H1 (cell line): Measurements from ENCODE around the gene CELSR3. TPM values are rescaled to one million over a fixed set of nuclear protein-coding genes. Genes with fewer than 3 reads are reported as not detected.

Source experiments
- CTCF ChIA-PET: fragments of 300-600 bp; sonication (Branson Sonifier 250); formaldehyde crosslinking; loops from one replicate; lab custom pipeline; 2021; ENCODE audit not compliant: partially characterized antibody; lab: Charles Lee
- POLR2A ChIA-PET: fragments of 300-600 bp; sonication (Branson Sonifier 250); formaldehyde crosslinking; loops from one replicate; lab custom pipeline; 2021; ENCODE audit warnings: inconsistent platforms; ENCODE audit not compliant: partially characterized antibody; lab: Charles Lee
- DNase-seq, 2 experiments: peaks; one replicate each; pipeline versions ENCODE4 v3.0.0 to v3.0.0-alpha.2; 2010 to 2022; ENCODE audit warnings: low spot score in 2 of 2, low read depth in 1 of 2, mixed read lengths in 1 of 2
- FAIRE-seq: peaks from 2 replicates; lab custom pipeline; 2011; peaks lifted over from hg19 to GRCh38; lab: Jason Lieb, UNC
- H2AFZ ChIP-seq: 2 replicates; pipeline ENCODE4 v1.8.1; 2012; ENCODE audit warnings: low read length, inconsistent platforms
- H2AK5ac ChIP-seq: 2 replicates; pipeline ENCODE4 v1.6.1; 2013; ENCODE audit warnings: low read depth, low read length
- H2BK120ac ChIP-seq: replicated peaks from 2 replicates; pipeline ENCODE3; 2013; ENCODE audit warnings: low read depth, low read length, inconsistent platforms
- H2BK12ac ChIP-seq: 2 replicates; pipeline ENCODE4 v1.6.1; 2013; ENCODE audit warnings: low read depth, low read length
- H2BK15ac ChIP-seq: 2 replicates; pipeline ENCODE4 v1.6.1; 2013; ENCODE audit warnings: low read length
- H2BK20ac ChIP-seq: 2 replicates; pipeline ENCODE4 v1.6.1; 2013; ENCODE audit warnings: low read length
- H2BK5ac ChIP-seq: 2 replicates; pipeline ENCODE4 v1.6.1; 2013; ENCODE audit warnings: low read depth, low read length
- H3K14ac ChIP-seq: 2 replicates; pipeline ENCODE4 v1.6.1; 2013; ENCODE audit warnings: inconsistent platforms; ENCODE audit not compliant: insufficient read length
- H3K18ac ChIP-seq: 2 replicates; pipeline ENCODE4 v1.6.1; 2013; ENCODE audit warnings: low read length; ENCODE audit errors: extremely low read depth
- H3K23ac ChIP-seq: 2 replicates; pipeline ENCODE4 v1.6.1; 2013; ENCODE audit warnings: inconsistent platforms; ENCODE audit not compliant: insufficient read length
- H3K23me2 ChIP-seq: 2 replicates; pipeline ENCODE4 v1.6.1; 2013; ENCODE audit warnings: low read depth, low read length
- H3K27ac ChIP-seq: 2 replicates; pipeline ENCODE4 v1.6.1; 2011; ENCODE audit warnings: low read depth, low read length, inconsistent platforms
- H3K27me3 ChIP-seq, 4 experiments: replicated peaks in 1 of 4; 1 replicate in 1 of 4; 2 replicates in 3 of 4; pipeline versions ENCODE4 v1.6.1 to v1.8.1; 2011 to 2013; ENCODE audit warnings: low read length in 3 of 4, mild to moderate bottlenecking in 3 of 4, inconsistent platforms in 2 of 4, mixed read lengths in 2 of 4, moderate library complexity in 1 of 4; ENCODE audit not compliant: control insufficient read depth in 3 of 4, insufficient read depth in 3 of 4; ENCODE audit errors: extremely low read depth in 1 of 4
- H3K36me3 ChIP-seq, 4 experiments: 2 replicates each; pipeline versions ENCODE4 v1.6.1 to v1.8.1; 2011 to 2013; ENCODE audit warnings: mild to moderate bottlenecking in 4 of 4, low read length in 3 of 4, moderate library complexity in 2 of 4, control low read depth in 1 of 4, inconsistent platforms in 1 of 4; ENCODE audit not compliant: insufficient read depth in 4 of 4, control insufficient read depth in 2 of 4
- H3K4ac ChIP-seq: replicated peaks from 2 replicates; pipeline ENCODE3; 2013; ENCODE audit warnings: low read length, low read depth, mixed read lengths, inconsistent platforms; ENCODE audit not compliant: insufficient read length
- H3K4me1 ChIP-seq, 4 experiments: replicated peaks in 1 of 4; 1 replicate in 1 of 4; 2 replicates in 3 of 4; pipeline versions ENCODE4 v1.6.1 to v1.8.1; 2011 to 2013; ENCODE audit warnings: low read length in 3 of 4, inconsistent platforms in 2 of 4, mixed read lengths in 1 of 4; ENCODE audit not compliant: insufficient read depth in 4 of 4, control insufficient read depth in 3 of 4
- H3K4me2 ChIP-seq, 2 experiments: 2 replicates each; pipeline versions ENCODE4 v1.6.1 to v1.8.1; 2011 to 2013; ENCODE audit warnings: low read depth in 2 of 2, low read length in 2 of 2, control low read depth in 1 of 2, inconsistent platforms in 1 of 2, mild to moderate bottlenecking in 1 of 2; ENCODE audit not compliant: insufficient read depth in 1 of 2
- H3K4me3 ChIP-seq, 4 experiments: fragments of 200-600, 300-600 bp in 1 of 4; sonication (generic), shearing (Covaris generic), sonication (Bioruptor Twin) in 1 of 4; 2 replicates each; pipeline versions ENCODE4 v1.5.1 to v1.8.1; 2011 to 2016; ENCODE audit warnings: low read length in 4 of 4, low read depth in 3 of 4, control low read depth in 2 of 4, inconsistent platforms in 2 of 4, mild to moderate bottlenecking in 2 of 4, mixed read lengths in 1 of 4, moderate library complexity in 1 of 4; ENCODE audit not compliant: insufficient read depth in 2 of 4; ENCODE audit errors: extremely low read depth in 1 of 4
- H3K56ac ChIP-seq: replicated peaks from 2 replicates; pipeline ENCODE3; 2013; ENCODE audit warnings: low read depth, mild to moderate bottlenecking, mixed read lengths, low read length, inconsistent platforms; ENCODE audit not compliant: insufficient read length
- H3K79me1 ChIP-seq: 2 replicates; pipeline ENCODE4 v1.6.1; 2013; ENCODE audit warnings: low read depth, low read length, control low read depth
- H3K79me2 ChIP-seq, 2 experiments: 2 replicates each; pipeline versions ENCODE4 v1.6.1 to v1.8.1; 2012 to 2013; ENCODE audit warnings: low read length in 2 of 2, mild to moderate bottlenecking in 2 of 2, inconsistent platforms in 1 of 2; ENCODE audit not compliant: insufficient read depth in 2 of 2, control insufficient read depth in 1 of 2
- H3K9ac ChIP-seq, 4 experiments: replicated peaks in 1 of 4; 1 replicate in 1 of 4; 2 replicates in 3 of 4; pipeline versions ENCODE4 v1.6.1 to v1.8.1; 2011 to 2013; ENCODE audit warnings: low read depth in 3 of 4, low read length in 3 of 4, control low read depth in 2 of 4, mild to moderate bottlenecking in 2 of 4, moderate library complexity in 2 of 4, inconsistent platforms in 1 of 4; ENCODE audit errors: extremely low read depth in 1 of 4
- H3K9me3 ChIP-seq, 2 experiments: 2 replicates each; pipeline versions ENCODE4 v1.6.1 to v1.8.1; 2012 to 2013; ENCODE audit warnings: mild to moderate bottlenecking in 2 of 2, moderate library complexity in 2 of 2, control low read depth in 1 of 2, inconsistent platforms in 1 of 2, low read depth in 1 of 2, low read length in 1 of 2, mixed read lengths in 1 of 2; ENCODE audit not compliant: insufficient read depth in 2 of 2
- H4K20me1 ChIP-seq, 2 experiments: replicated peaks in 1 of 2; 2 replicates each; pipeline versions ENCODE3 to v1.8.1; 2011 to 2013; ENCODE audit warnings: inconsistent platforms in 2 of 2, low read length in 2 of 2, mild to moderate bottlenecking in 1 of 2; ENCODE audit not compliant: insufficient read depth in 2 of 2, control insufficient read depth in 1 of 2
- H4K5ac ChIP-seq: 2 replicates; pipeline ENCODE4 v1.6.1; 2013; ENCODE audit warnings: low read length, low read depth, mixed read lengths, inconsistent platforms; ENCODE audit not compliant: insufficient read length
- H4K8ac ChIP-seq: 2 replicates; pipeline ENCODE4 v1.8.0; 2013; ENCODE audit warnings: mild to moderate bottlenecking, moderate library complexity, low read length, inconsistent platforms; ENCODE audit not compliant: insufficient read depth; ENCODE audit errors: extremely low read depth
- H4K91ac ChIP-seq: replicated peaks from 2 replicates; pipeline ENCODE3; 2013; ENCODE audit warnings: low read length, mixed read lengths, inconsistent platforms; ENCODE audit not compliant: insufficient read length
- ATF3 ChIP-seq: IDR thresholded peaks from 2 replicates; pipeline ENCODE4 v1.6.1; 2011; ENCODE audit warnings: low read depth, mild to moderate bottlenecking, low read length; ENCODE audit not compliant: insufficient read depth
- CBX8 ChIP-seq: fragments of 300-800, 300-1000 bp; sonication (generic); IDR thresholded peaks from 2 replicates; pipeline ENCODE4 v1.7.1; 2016; ENCODE audit warnings: low read depth, low read length, borderline replicate concordance
- CHD2 ChIP-seq: IDR thresholded peaks from 2 replicates; pipeline ENCODE4 v1.6.1; 2012; ENCODE audit warnings: low read length, improper control_type of control experiment
- CREB1 ChIP-seq: IDR thresholded peaks from 2 replicates; pipeline ENCODE4 v1.6.1; 2012; ENCODE audit warnings: inconsistent platforms
- E2F6 ChIP-seq: IDR thresholded peaks from 2 replicates; pipeline ENCODE4 v1.6.1; 2012; ENCODE audit warnings: inconsistent platforms
- JUND ChIP-seq: IDR thresholded peaks from 2 replicates; pipeline ENCODE4 v1.6.1; 2011; ENCODE audit warnings: mild to moderate bottlenecking, improper control_type of control experiment, low read length
- NANOG ChIP-seq: IDR thresholded peaks from 2 replicates; pipeline ENCODE4 v1.6.1; 2011; ENCODE audit warnings: low read length, low read depth, mild to moderate bottlenecking, inconsistent platforms; ENCODE audit not compliant: insufficient read depth, poor library complexity, severe bottlenecking
- PHF8 ChIP-seq: fragments of 200-600 bp; sonication (generic); conservative IDR thresholded peaks from 2 replicates; pipeline ENCODE4 v1.7.1; 2012; ENCODE audit warnings: low read depth, mild to moderate bottlenecking, inconsistent platforms, low read length, moderate library complexity
- RAD21 ChIP-seq, 2 experiments: IDR thresholded peaks in 1 of 2; conservative IDR thresholded peaks in 1 of 2; 2 replicates each; pipeline ENCODE4 v1.6.1; 2011; ENCODE audit warnings: low read depth in 2 of 2, low read length in 2 of 2, improper control_type of control experiment in 1 of 2, inconsistent platforms in 1 of 2, mild to moderate bottlenecking in 1 of 2, moderate library complexity in 1 of 2
- SIX5 ChIP-seq: IDR thresholded peaks from 2 replicates; pipeline ENCODE4 v1.6.1; 2011; ENCODE audit warnings: mild to moderate bottlenecking, low read depth, low read length
- WGBS, 2 experiments: shearing (Covaris generic) in 1 of 2; methylation state at CpG; one replicate each; pipeline versions ENCODE4 v1.1.6 to v1.1.7; 2013 to 2015; ENCODE audit warnings: low lambda C conversion rate in 2 of 2, mixed read lengths in 2 of 2, inconsistent platforms in 1 of 2, low coverage in 1 of 2, missing lambda C conversion rate in 1 of 2; ENCODE audit not compliant: insufficient replicate concordance in 2 of 2, insufficient coverage in 1 of 2, insufficient read length in 1 of 2; ENCODE audit errors: extremely low coverage in 1 of 2, missing lambda C conversion rate in 1 of 2; 5-methylcytosine and 5-hydroxymethylcytosine counted together
- polyA plus RNA-seq, 7 experiments: library from polyadenylated mRNA; depleted of rRNA in 3 of 7; stranded (reverse) in 5 of 7; unstranded in 2 of 7; fragments of >200 nt in 5 of 7; fragments of 200-250 nt in 2 of 7; gene quantifications; 1 replicate in 5 of 7; 2 replicates in 1 of 7; 4 replicates in 1 of 7; pipeline versions ENCODE4 v1.2.1 to v1.2.3, GENCODE V29; 2011 to 2013; ENCODE audit warnings: missing spikeins in 2 of 7, mixed read lengths in 2 of 7
- total RNA-seq: library from RNA; stranded (reverse); fragmentation: NEBNext Ultra II Directional; extraction: Animal tissue kit (Norgen Biotek cat#: 25700); gene quantifications from 2 replicates; pipeline ENCODE4 v1.2.1, GENCODE V29; 2021

Gene CELSR3
- total and polyA plus RNA-seq, 2 of the 8 experiments (the other 6 are each of a cell fraction or from before 2014, with no cell fraction given) = 11.6 to 29.5 TPM

GRCh38 chr3:48634661-48635221 lies 27.9 kb downstream of the CELSR3 start:
- peaks cover 11 to 29% (median 25%) of the 10 kb centered on the region in 4 experiments for H3K36me3 ChIP-seq
- peak overlapping the region; percentile 35; the same call in 1 of the 2 replicates for H3K27ac ChIP-seq
- H3K4me3 ChIP-seq = peak overlapping the region; percentile 75 to 84 (median 84)
- peak overlapping the region; percentile 26 for H4K5ac ChIP-seq
- H2BK20ac ChIP-seq = no peak overlapping the region
- H3K14ac ChIP-seq = no peak overlapping the region
- DNase-seq (peak; percentile 46 to 79), FAIRE-seq (no peak)
- no peak overlapping the region for H4K91ac ChIP-seq
- peaks cover 3 to 6% (median 5%) of the 10 kb centered on the region in 4 experiments for H3K4me1 ChIP-seq
- WGBS, 2 experiments = 2% methylated on average over 29 of the region's 30 CpGs; no CpG with 5 or more reads in 1 of the 2 experiments
- no peak overlapping the region for H2BK12ac ChIP-seq
- peaks cover 0 to 9% of the 10 kb centered on the region in 2 experiments; a peak in 1 of 4 replicates for H3K79me2 ChIP-seq
- H3K56ac ChIP-seq = peak overlapping the region; percentile 47
- ChIA-PET CTCF (interaction anchor here (0.7 to 5.8 kb wide), 24 partner anchors 9 to 372 kb away, joined by 3 to 49 read pairs (median 6); partner anchors contain the start of genes CELSR3, PFKFB4, TMEM89 and UQCRC1), POLR2A (interaction anchor here (1.0 to 9.8 kb wide), 19 partner anchors 11 to 386 kb away, joined by 3 to 111 read pairs (median 5); partner anchors contain the start of genes CELSR3, IP6K2, PRKAR2A and TMEM89)
- peak overlapping the region; percentile 53 to 78 (median 72); a peak in 6 of 7 replicates for H3K9ac ChIP-seq
- H2AK5ac ChIP-seq = no peak overlapping the region
- no peak overlapping the region for H2AFZ ChIP-seq
- peaks cover 2% of the 10 kb centered on the region; the same call in 1 of the 2 replicates for H3K23me2 ChIP-seq
- H3K4ac ChIP-seq = no peak overlapping the region
- H3K79me1 ChIP-seq = peaks cover 7% of the 10 kb centered on the region
- no peak overlapping the region for H3K23ac ChIP-seq
- H3K27me3 ChIP-seq = no peaks in the 10 kb centered on the region; a peak in 1 of 7 replicates
- peaks cover 3 to 27% of the 10 kb centered on the region in 2 experiments for H4K20me1 ChIP-seq
- no peak overlapping the region for H2BK120ac ChIP-seq
- H3K9me3 ChIP-seq = no peaks in the 10 kb centered on the region
- no peak overlapping the region for H2BK15ac ChIP-seq
- H4K8ac ChIP-seq = peak overlapping the region; percentile 87; the same call in 1 of the 2 replicates
- H2BK5ac ChIP-seq = peak overlapping the region; percentile 83; the same call in 1 of the 2 replicates
- H3K18ac ChIP-seq = peak overlapping the region; percentile 68
- H3K4me2 ChIP-seq = peak overlapping the region; percentile 38 to 84
- TF ChIP-seq CBX8 (no peak), E2F6 (no peak), SIX5 (no peak), ATF3 (no peak), NANOG (no peak), RAD21 (IDR thresholded peaks at IDR 0.05 in 1 of 2, conservative IDR thresholded peaks at IDR 0.05 in 1 of 2; ENCODE audit: low read depth in 2 of 2, low read length in 2 of 2) (no peak), CREB1 (0 out of 2 replicates have a peak, but pooled peaks have one; percentile 0), PHF8 (no peak), CHD2 (no peak), JUND (peak; percentile 59; the same call in 1 of the 2 replicates)
